Ishikawa (cell line): ENCODE data around the gene POLN.

Source experiments
- CEBPB ChIP-seq: IDR thresholded peaks from 2 replicates; pipeline ENCODE4 v1.6.1; 2012
- CREB1 ChIP-seq: IDR thresholded peaks from 2 replicates; pipeline ENCODE4 v1.6.1; 2012; ENCODE audit warnings: low read depth
- EGR1 ChIP-seq: IDR thresholded peaks from 2 replicates; pipeline ENCODE4 v1.6.1; 2012
- EP300 ChIP-seq: IDR thresholded peaks from 2 replicates; pipeline ENCODE4 v1.6.1; 2012; ENCODE audit warnings: borderline replicate concordance
- FOXM1 ChIP-seq: IDR thresholded peaks from 2 replicates; pipeline ENCODE4 v1.6.1; 2012; ENCODE audit warnings: low read depth, borderline replicate concordance
- MAX ChIP-seq: IDR thresholded peaks from 2 replicates; pipeline ENCODE4 v1.6.1; 2012
- RAD21 ChIP-seq: IDR thresholded peaks from 2 replicates; pipeline ENCODE4 v1.6.1; 2012; ENCODE audit warnings: low read depth
- TAF1 ChIP-seq: IDR thresholded peaks from 2 replicates; pipeline ENCODE4 v1.6.1; 2012; ENCODE audit warnings: low read depth, mild to moderate bottlenecking
- TCF12 ChIP-seq: IDR thresholded peaks from 2 replicates; pipeline ENCODE4 v1.6.1; 2012; ENCODE audit warnings: low read depth
- YY1 ChIP-seq: IDR thresholded peaks from 2 replicates; pipeline ENCODE4 v1.6.1; 2012; ENCODE audit warnings: low read depth
- TF ChIP-seq, protein P1 (sequence below): IDR thresholded peaks from 2 replicates; pipeline ENCODE4 v1.6.1; 2012; ENCODE audit warnings: low read depth, mild to moderate bottlenecking
- TF ChIP-seq, protein P2 (sequence below): IDR thresholded peaks from 2 replicates; pipeline ENCODE4 v1.6.1; 2012

DNA sequence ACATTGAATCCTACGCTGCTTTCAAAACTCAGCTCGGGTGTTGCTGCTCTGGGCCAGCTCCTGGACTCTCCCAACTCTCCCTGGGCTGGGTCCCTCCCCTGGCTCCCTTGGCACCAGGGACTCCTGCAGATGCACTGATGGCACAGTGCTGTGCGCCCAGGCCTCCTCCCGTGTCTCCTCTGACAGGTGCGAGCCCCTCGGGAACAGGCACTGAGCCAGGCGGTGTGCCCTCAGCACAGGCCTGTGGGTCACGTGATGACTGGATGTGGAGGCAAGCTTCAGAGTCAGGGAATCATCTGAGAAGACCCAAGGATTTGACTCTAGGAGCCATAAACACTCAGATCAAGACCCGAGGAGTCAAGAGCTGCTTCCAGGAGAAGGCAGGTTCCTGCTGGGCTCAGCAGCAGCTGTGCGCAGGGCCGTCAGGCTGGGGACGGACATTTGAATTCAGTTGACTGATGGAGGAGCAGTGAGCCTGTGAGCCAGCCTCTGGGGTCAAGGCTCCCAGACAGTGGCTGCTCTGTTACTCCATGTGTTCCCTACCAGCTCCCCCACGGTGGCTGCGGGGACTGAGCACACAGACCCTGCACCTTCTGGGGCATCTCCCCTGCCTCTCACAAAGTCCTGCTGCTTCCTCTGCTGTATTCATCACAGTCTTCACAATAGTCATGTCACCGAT lies 149.8 kb downstream of the POLN start:
- TF ChIP-seq YY1 (no peak), RAD21 (no peak), TAF1 (no peak), CREB1 (no peak), FOXM1 (no peak), EGR1 (no peak), MAX (no peak), TCF12 (no peak), EP300 (no peak), CEBPB (no peak)
- TF ChIP-seq, protein P1, sequence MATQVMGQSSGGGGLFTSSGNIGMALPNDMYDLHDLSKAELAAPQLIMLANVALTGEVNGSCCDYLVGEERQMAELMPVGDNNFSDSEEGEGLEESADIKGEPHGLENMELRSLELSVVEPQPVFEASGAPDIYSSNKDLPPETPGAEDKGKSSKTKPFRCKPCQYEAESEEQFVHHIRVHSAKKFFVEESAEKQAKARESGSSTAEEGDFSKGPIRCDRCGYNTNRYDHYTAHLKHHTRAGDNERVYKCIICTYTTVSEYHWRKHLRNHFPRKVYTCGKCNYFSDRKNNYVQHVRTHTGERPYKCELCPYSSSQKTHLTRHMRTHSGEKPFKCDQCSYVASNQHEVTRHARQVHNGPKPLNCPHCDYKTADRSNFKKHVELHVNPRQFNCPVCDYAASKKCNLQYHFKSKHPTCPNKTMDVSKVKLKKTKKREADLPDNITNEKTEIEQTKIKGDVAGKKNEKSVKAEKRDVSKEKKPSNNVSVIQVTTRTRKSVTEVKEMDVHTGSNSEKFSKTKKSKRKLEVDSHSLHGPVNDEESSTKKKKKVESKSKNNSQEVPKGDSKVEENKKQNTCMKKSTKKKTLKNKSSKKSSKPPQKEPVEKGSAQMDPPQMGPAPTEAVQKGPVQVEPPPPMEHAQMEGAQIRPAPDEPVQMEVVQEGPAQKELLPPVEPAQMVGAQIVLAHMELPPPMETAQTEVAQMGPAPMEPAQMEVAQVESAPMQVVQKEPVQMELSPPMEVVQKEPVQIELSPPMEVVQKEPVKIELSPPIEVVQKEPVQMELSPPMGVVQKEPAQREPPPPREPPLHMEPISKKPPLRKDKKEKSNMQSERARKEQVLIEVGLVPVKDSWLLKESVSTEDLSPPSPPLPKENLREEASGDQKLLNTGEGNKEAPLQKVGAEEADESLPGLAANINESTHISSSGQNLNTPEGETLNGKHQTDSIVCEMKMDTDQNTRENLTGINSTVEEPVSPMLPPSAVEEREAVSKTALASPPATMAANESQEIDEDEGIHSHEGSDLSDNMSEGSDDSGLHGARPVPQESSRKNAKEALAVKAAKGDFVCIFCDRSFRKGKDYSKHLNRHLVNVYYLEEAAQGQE: no peak
- TF ChIP-seq, protein P2, sequence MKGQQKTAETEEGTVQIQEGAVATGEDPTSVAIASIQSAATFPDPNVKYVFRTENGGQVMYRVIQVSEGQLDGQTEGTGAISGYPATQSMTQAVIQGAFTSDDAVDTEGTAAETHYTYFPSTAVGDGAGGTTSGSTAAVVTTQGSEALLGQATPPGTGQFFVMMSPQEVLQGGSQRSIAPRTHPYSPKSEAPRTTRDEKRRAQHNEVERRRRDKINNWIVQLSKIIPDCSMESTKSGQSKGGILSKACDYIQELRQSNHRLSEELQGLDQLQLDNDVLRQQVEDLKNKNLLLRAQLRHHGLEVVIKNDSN: no peak
